ENCODE data around the gene CACNA1A. TPM values are rescaled to one million over a fixed set of nuclear protein-coding genes. Genes with fewer than 3 reads are reported as not detected.

CACNA1A gene
- polyA plus RNA-seq, 1 donor (not counting 4 experiments of a cell fraction or from before 2014, with no cell fraction given), result not detected

GRCh38 chr19:13376537-13376936, 129.7 kb downstream of the CACNA1A start:
- H3K79me2 ChIP-seq (ENCODE audit: control insufficient read depth, insufficient read depth, low read length), result no peaks in the 10 kb centered on the region
- H3K27me3 ChIP-seq (ENCODE audit: control insufficient read depth, extremely low read depth, insufficient read depth, low read length), result no peaks in the 10 kb centered on the region
- no peak overlapping the region for H3K4me2 ChIP-seq (ENCODE audit: control insufficient read depth, extremely low read depth, insufficient read depth, low read depth, low read length)
- no peaks in the 10 kb centered on the region for H3K9me3 ChIP-seq (ENCODE audit: control insufficient read depth, low read depth, low read length)
- DNase-seq (ENCODE audit: low read depth, low spot score) (no peak), FAIRE-seq (no peak)
- no peak overlapping the region for H3K4me3 ChIP-seq (ENCODE audit: control insufficient read depth in 2 of 3, extremely low read depth in 1 of 3, insufficient read depth in 2 of 3, low read depth in 1 of 3, low read length in 3 of 3)
- dilution Hi-C loops (cut with MboI; ENCODE audit: extremely low pct_ligation_motif_present, low sequenced_read_pairs), result no loop called here
- H2AFZ ChIP-seq (ENCODE audit: control insufficient read depth, low read length), result no peak overlapping the region
- TF ChIP-seq CTCF (optimal IDR thresholded peaks at IDR 0.05 in 1 of 3, IDR thresholded peaks at IDR 0.05 in 1 of 3, conservative IDR thresholded peaks at IDR 0.05 in 1 of 3; ENCODE audit: extremely low read depth in 1 of 3, insufficient read depth in 2 of 3, low read length in 3 of 3) (no peak), EZH2 (IDR thresholded peaks at IDR 0.05; ENCODE audit: low read length) (no peak)
- H3K9me1 ChIP-seq (ENCODE audit: control insufficient read depth, extremely low read depth, insufficient read depth, low read length), result no peaks in the 10 kb centered on the region
- no peaks in the 10 kb centered on the region for H3K4me1 ChIP-seq (ENCODE audit: control insufficient read depth, extremely low read depth, insufficient read depth, low read length)
- no peak overlapping the region for H3K27ac ChIP-seq (ENCODE audit: control insufficient read depth, insufficient read depth, low read length)
- no peak overlapping the region for H3K9ac ChIP-seq (ENCODE audit: control insufficient read depth, extremely low read depth, insufficient read depth, low read length)
- no peaks in the 10 kb centered on the region for H4K20me1 ChIP-seq (ENCODE audit: control insufficient read depth, extremely low read depth, insufficient read depth, low read length)
- no peaks in the 10 kb centered on the region for H3K36me3 ChIP-seq (ENCODE audit: control insufficient read depth in 2 of 2, extremely low read depth in 1 of 2, insufficient read depth in 2 of 2, low read length in 2 of 2)

GRCh38 chr19:13373599-13373998, 132.7 kb downstream of the CACNA1A start:
- H3K4me3 ChIP-seq (ENCODE audit: control insufficient read depth in 2 of 3, extremely low read depth in 1 of 3, insufficient read depth in 2 of 3, low read depth in 1 of 3, low read length in 3 of 3), result no peak overlapping the region
- dilution Hi-C loops (cut with MboI; ENCODE audit: extremely low pct_ligation_motif_present, low sequenced_read_pairs), result no loop called here
- no peaks in the 10 kb centered on the region for H3K9me1 ChIP-seq (ENCODE audit: control insufficient read depth, extremely low read depth, insufficient read depth, low read length)
- no peaks in the 10 kb centered on the region for H3K27me3 ChIP-seq (ENCODE audit: control insufficient read depth, extremely low read depth, insufficient read depth, low read length)
- TF ChIP-seq CTCF (optimal IDR thresholded peaks at IDR 0.05 in 1 of 3, IDR thresholded peaks at IDR 0.05 in 1 of 3, conservative IDR thresholded peaks at IDR 0.05 in 1 of 3; ENCODE audit: extremely low read depth in 1 of 3, insufficient read depth in 2 of 3, low read length in 3 of 3), result no peak
- no peak for TF ChIP-seq EZH2 (IDR thresholded peaks at IDR 0.05; ENCODE audit: low read length)
- no peak overlapping the region for H2AFZ ChIP-seq (ENCODE audit: control insufficient read depth, low read length)
- no peaks in the 10 kb centered on the region for H3K4me1 ChIP-seq (ENCODE audit: control insufficient read depth, extremely low read depth, insufficient read depth, low read length)
- H3K9ac ChIP-seq (ENCODE audit: control insufficient read depth, extremely low read depth, insufficient read depth, low read length), result no peak overlapping the region
- FAIRE-seq (no peak), DNase-seq (ENCODE audit: low read depth, low spot score) (no peak)
- H3K27ac ChIP-seq (ENCODE audit: control insufficient read depth, insufficient read depth, low read length), result no peak overlapping the region
- no peaks in the 10 kb centered on the region for H4K20me1 ChIP-seq (ENCODE audit: control insufficient read depth, extremely low read depth, insufficient read depth, low read length)
- H3K79me2 ChIP-seq (ENCODE audit: control insufficient read depth, insufficient read depth, low read length), result no peaks in the 10 kb centered on the region
- no peaks in the 10 kb centered on the region for H3K36me3 ChIP-seq (ENCODE audit: control insufficient read depth in 2 of 2, extremely low read depth in 1 of 2, insufficient read depth in 2 of 2, low read length in 2 of 2)
- no peaks in the 10 kb centered on the region for H3K9me3 ChIP-seq (ENCODE audit: control insufficient read depth, low read depth, low read length)
- no peak overlapping the region for H3K4me2 ChIP-seq (ENCODE audit: control insufficient read depth, extremely low read depth, insufficient read depth, low read depth, low read length)

All from keratinocyte (primary cell).